Retinal pigment epithelial cell (primary cell): ENCODE results near the gene APPL2.
"Not testable (repeated sequence)": the region's sequence is repeated elsewhere in the genome, so short reads cannot be mapped to it uniquely, and the experiment has no call there.

Source experiments
- DNase-seq: peaks from one replicate; pipeline ENCODE4 v3.0.0-alpha.2; 2010; ENCODE audit warnings: low read depth
- H3K4me3 ChIP-seq: 2 replicates; pipeline ENCODE4 v1.5.1; 2011; ENCODE audit warnings: mild to moderate bottlenecking, low read length, control low read depth, moderate library complexity
- TF ChIP-seq, protein P1 (sequence below): conservative IDR thresholded peaks from 2 replicates; pipeline ENCODE4 v1.5.1; 2011; ENCODE audit warnings: low read depth, low read length, control low read depth, inconsistent platforms

Gene APPL2

GRCh38 chr12:105194947-105195346, 41.0 kb downstream of the APPL2 start:
- no peak overlapping the region for H3K4me3 ChIP-seq
- DNase-seq, result no peak
- TF ChIP-seq, protein P1, sequence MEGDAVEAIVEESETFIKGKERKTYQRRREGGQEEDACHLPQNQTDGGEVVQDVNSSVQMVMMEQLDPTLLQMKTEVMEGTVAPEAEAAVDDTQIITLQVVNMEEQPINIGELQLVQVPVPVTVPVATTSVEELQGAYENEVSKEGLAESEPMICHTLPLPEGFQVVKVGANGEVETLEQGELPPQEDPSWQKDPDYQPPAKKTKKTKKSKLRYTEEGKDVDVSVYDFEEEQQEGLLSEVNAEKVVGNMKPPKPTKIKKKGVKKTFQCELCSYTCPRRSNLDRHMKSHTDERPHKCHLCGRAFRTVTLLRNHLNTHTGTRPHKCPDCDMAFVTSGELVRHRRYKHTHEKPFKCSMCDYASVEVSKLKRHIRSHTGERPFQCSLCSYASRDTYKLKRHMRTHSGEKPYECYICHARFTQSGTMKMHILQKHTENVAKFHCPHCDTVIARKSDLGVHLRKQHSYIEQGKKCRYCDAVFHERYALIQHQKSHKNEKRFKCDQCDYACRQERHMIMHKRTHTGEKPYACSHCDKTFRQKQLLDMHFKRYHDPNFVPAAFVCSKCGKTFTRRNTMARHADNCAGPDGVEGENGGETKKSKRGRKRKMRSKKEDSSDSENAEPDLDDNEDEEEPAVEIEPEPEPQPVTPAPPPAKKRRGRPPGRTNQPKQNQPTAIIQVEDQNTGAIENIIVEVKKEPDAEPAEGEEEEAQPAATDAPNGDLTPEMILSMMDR, result no peak

GRCh38 chr12:105192624-105193225, 43.2 kb downstream of the APPL2 start:
- TF ChIP-seq, protein P1, result no peak
- no peak overlapping the region for H3K4me3 ChIP-seq
- no peak for DNase-seq

GRCh38 chr12:105190530-105190929, 45.4 kb downstream of the APPL2 start:
- TF ChIP-seq, protein P1, result no peak
- no peak overlapping the region for H3K4me3 ChIP-seq
- no peak for DNase-seq

DNA sequence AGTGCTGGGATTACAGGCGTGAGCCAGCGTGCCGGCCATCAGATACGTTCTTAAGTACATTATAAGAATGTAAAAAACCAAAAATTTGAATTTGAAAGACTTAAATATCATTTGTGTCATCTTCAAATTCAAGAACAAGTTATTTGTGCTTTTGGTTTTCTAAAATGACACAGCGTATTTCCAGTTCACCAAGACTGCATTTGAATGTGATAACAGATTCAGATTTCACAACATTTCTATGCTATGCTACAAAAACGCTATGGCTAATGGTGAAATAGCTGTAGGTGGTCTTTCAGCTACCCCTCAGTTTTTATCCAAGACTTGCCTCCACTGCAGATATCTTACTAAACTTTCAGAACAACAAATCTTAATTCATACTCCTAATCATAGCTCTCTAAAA, 46.7 kb downstream of the APPL2 start:
- no peak for DNase-seq
- TF ChIP-seq, protein P1, result no peak
- no peak overlapping the region for H3K4me3 ChIP-seq

- DNase-seq, H3K4me3 ChIP-seq: not testable (repeated sequence)
These were observed 52.0 kb downstream of the APPL2 start for GRCh38 chr12:105183976-105184375.

DNA sequence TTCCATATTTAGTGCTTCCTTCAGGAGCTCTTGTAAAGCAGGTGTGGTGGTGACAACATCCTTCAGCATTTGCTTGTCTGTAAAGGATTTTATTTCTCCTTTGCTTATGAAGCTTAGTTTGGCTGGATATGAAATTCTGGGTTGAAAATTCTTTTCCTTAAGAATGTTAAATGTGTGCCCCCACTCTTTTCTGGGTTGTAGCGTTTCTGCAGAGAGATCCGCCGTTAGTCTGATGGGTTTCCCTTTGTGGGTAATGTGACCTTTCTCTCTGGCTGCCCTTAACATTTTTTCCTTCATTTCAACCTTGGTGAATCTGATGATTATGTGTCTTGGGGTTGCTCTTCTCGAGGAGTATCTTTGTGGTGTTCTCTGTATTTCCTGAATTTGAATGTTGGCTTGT, 52.6 kb downstream of the APPL2 start:
- H3K4me3 ChIP-seq, DNase-seq: not testable (repeated sequence)

- DNase-seq, H3K4me3 ChIP-seq: not testable (repeated sequence)
These were observed 56.9 kb downstream of the APPL2 start for GRCh38 chr12:105179114-105179513.

DNA sequence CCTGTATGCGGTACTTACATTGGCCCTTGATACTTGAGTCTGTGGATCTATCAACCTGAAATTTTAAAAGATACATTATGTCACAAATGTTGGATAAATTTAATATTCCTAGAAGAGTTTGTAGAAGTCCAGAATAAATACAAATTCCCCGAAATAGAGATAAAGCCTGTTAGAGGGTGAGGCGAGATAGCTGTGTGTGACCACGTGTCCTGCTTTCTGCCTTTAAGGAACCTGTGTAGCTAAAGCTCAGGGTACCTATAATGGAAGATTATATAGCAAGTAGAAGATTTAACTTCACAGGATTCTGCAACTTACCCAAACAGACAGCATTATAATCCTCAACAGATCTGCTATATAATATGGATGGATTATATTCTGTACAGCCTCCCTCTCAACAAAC, 58.8 kb downstream of the APPL2 start:
- no peak for DNase-seq
- TF ChIP-seq, protein P1, result no peak
- no peak overlapping the region for H3K4me3 ChIP-seq

DNA sequence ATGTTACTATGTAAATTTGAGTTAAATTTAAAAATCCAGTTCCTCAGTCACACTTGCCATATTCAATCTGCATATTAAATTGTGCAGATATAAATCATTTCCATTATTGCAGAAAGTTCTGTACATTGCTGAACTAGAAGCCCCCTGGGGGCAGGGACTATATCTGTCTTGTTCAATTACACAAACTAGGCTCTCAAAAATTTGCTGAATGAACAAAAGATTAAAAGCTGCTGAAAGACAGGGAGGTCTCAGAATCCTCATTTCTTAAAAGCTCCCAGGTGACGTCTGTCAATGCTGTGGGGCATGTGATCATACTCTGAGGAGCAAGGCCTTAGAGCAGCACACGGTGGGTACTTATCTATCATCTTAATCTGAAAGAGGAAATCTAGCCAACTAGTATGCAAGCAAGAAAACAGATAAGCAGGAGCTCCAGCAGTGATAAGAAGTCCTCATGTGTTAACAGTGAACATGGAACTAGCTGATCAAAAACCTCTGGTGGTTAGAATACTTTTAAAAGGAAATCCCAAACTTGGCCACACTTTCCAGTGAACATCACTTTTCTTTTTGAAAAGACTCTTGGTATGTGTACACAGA, 60.5 kb downstream of the APPL2 start:
- no peak for DNase-seq
- TF ChIP-seq, protein P1, result no peak
- H3K4me3 ChIP-seq, result no peak overlapping the region
